ENCODE results near the gene FYB1.
A peak's percentile ranks its signal among the peaks of the same experiment; 100 is the strongest.

Gene FYB1

GRCh38 chr5:39076757-39077728 is 142.3 kb downstream of the FYB1 start:
- peak in 1 of 5 donors; percentile 33 for DNase-seq

GRCh38 chr5:39076101-39076756 is 143.1 kb downstream of the FYB1 start:
- DNase-seq: no peak

- DNase-seq: peak; percentile 78 to 89 (median 88)
Observed at GRCh38 chr5:39074017-39074814, 145.1 kb downstream of the FYB1 start, which contains the start of gene RICTOR. TSS of gene RICTOR (minus strand) at chr5:39074399. CDS start at chr5:39074377, 22 bp downstream.

GRCh38 chr5:39073767-39074016 is 145.7 kb downstream of the FYB1 start:
- DNase-seq: no peak

GRCh38 chr5:39072925-39073766 is 146.2 kb downstream of the FYB1 start:
- peak; percentile 26 to 83 (median 46) for DNase-seq

- DNase-seq: no peak
Observed at GRCh38 chr5:39068099-39068498, 151.3 kb downstream of the FYB1 start.

GRCh38 chr5:39064450-39064849 is 154.9 kb downstream of the FYB1 start:
- no peak for DNase-seq

GRCh38 chr5:39063037-39063436 is 156.3 kb downstream of the FYB1 start:
- DNase-seq: no peak

GRCh38 chr5:39062530-39062929 is 156.8 kb downstream of the FYB1 start:
- no peak for DNase-seq

- no peak for DNase-seq
Observed at GRCh38 chr5:39062104-39062503, 157.3 kb downstream of the FYB1 start.

- DNase-seq: no peak
Observed at GRCh38 chr5:39059064-39059463, 160.3 kb downstream of the FYB1 start.

GRCh38 chr5:39058178-39058921 is 161.0 kb downstream of the FYB1 start:
- no peak for DNase-seq

- peak in 1 of 5 donors; percentile 1 for DNase-seq
Observed at GRCh38 chr5:39057734-39058133, 161.6 kb downstream of the FYB1 start.

GRCh38 chr5:39055768-39056398 is 163.5 kb downstream of the FYB1 start:
- DNase-seq: no peak

Measured in T-helper 1 cell (primary cell).